Hindlimb muscle (tissue), 1 donor: ENCODE measurements around the gene FGF12. TPM values are rescaled to one million over a fixed set of nuclear protein-coding genes. Genes with fewer than 3 reads are reported as not detected.

Source experiments
- DNase-seq: peaks from one replicate; pipeline ENCODE4 v3.0.0-alpha.2; 2013
- polyA plus RNA-seq: library from polyadenylated mRNA; unstranded; fragments of 120-200 nt; gene quantifications from one replicate; pipeline ENCODE4 v1.2.1, GENCODE V29; 2013; ENCODE audit not compliant: insufficient read length

FGF12 gene
- polyA plus RNA-seq, 1 donor: 2.9 TPM

DNA sequence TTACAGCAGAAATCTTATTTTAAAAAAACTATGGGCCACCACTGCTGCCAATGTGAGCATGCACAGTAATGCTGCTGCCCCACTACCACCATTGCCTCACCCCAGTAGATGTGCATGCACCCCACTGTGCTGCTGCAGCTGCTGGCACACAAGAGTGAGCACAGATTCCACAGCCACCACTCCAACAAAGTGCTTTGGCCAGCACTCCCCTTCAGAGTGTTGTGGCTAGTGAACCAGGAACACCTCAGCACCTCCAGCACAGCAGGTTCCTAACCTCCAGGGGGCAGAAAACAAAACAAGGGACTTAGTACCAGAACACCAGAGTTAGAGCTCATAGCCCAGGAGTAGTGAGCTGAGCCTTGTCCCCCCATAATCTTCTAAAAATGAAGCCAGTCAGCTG lies 636.8 kb downstream of the FGF12 start:
- no peak for DNase-seq

Other genes starting within 250 kb of the FGF12 start
- gene MB21D2, start 190.3 kb upstream of the FGF12 start, polyA plus RNA-seq: 20.1 TPM